GM23338 (cell line): ENCODE data around the gene C5orf47. TPM values are rescaled to one million over a fixed set of nuclear protein-coding genes. Genes with fewer than 3 reads are reported as not detected.

Source experiments
- ATAC-seq: fragments of 200-7000 bp; cut with Tn5 transposase; 3 replicates; pipeline ENCODE4 v1.9.1; 2020
- DNase-seq: peaks from one replicate; pipeline ENCODE4 v3.0.0-alpha.2; 2015; ENCODE audit warnings: low spot score
- H2AFZ ChIP-seq: fragments of 200-600 bp; sonication (generic); 2 replicates; pipeline ENCODE4 v1.8.0; 2016; ENCODE audit warnings: antibody characterized with exemption, mild to moderate bottlenecking, moderate library complexity
- H3F3A ChIP-seq: fragments of 200-600 bp; sonication (generic); replicated peaks from 2 replicates; pipeline ENCODE4 v1.8.0; 2017; ENCODE audit warnings: antibody characterized with exemption, mixed run types, low read depth
- H3K27ac ChIP-seq: fragments of 200-600 bp; sonication (generic); 2 replicates; pipeline ENCODE4 v1.6.1; 2016; ENCODE audit warnings: low read depth
- H3K27me3 ChIP-seq: fragments of 200-600 bp; sonication (generic); 2 replicates; pipeline ENCODE4 v1.8.0; 2016; ENCODE audit warnings: mild to moderate bottlenecking, mixed run types, moderate library complexity; ENCODE audit not compliant: insufficient read depth
- H3K36me3 ChIP-seq: fragments of 200-600 bp; sonication (generic); 2 replicates; pipeline ENCODE4 v1.8.0; 2016; ENCODE audit warnings: mild to moderate bottlenecking; ENCODE audit not compliant: insufficient read depth
- H3K4me1 ChIP-seq: fragments of 200-600 bp; sonication (generic); 2 replicates; pipeline ENCODE4 v1.8.0; 2016; ENCODE audit warnings: mild to moderate bottlenecking, moderate library complexity; ENCODE audit not compliant: insufficient read depth
- H3K4me2 ChIP-seq: fragments of 200-600 bp; sonication (generic); 2 replicates; pipeline ENCODE4 v1.7.1; 2017; ENCODE audit warnings: mixed run types
- H3K4me3 ChIP-seq: fragments of 200-600 bp; sonication (generic); 2 replicates; pipeline ENCODE4 v1.6.1; 2016; ENCODE audit warnings: mixed run types
- H3K79me2 ChIP-seq: fragments of 200-600 bp; sonication (generic); replicated peaks from 2 replicates; pipeline ENCODE4 v1.8.0; 2017; ENCODE audit warnings: mild to moderate bottlenecking; ENCODE audit not compliant: insufficient read depth
- H3K9me2 ChIP-seq: fragments of 200-600 bp; sonication (generic); 2 replicates; pipeline ENCODE4 v1.8.0; 2017; ENCODE audit not compliant: insufficient read depth
- H4K20me1 ChIP-seq: fragments of 200-600 bp; sonication (generic); replicated peaks from 2 replicates; pipeline ENCODE4 v1.8.0; 2017; ENCODE audit warnings: mild to moderate bottlenecking; ENCODE audit not compliant: insufficient read depth
- H3K27ac Mint-ChIP-seq: 2 replicates; pipeline ENCODE4 v1.8.0; 2020; ENCODE audit warnings: inconsistent platforms, mild to moderate bottlenecking, moderate library complexity, mixed read lengths
- H3K27me3 Mint-ChIP-seq: 3 replicates; pipeline ENCODE4 v1.8.0; 2022; ENCODE audit warnings: low read depth, mild to moderate bottlenecking, moderate library complexity, mixed read lengths, inconsistent platforms; ENCODE audit not compliant: insufficient read depth, poor library complexity
- H3K36me3 Mint-ChIP-seq: 3 replicates; pipeline ENCODE4 v1.8.0; 2021; ENCODE audit warnings: low read depth, mild to moderate bottlenecking, inconsistent platforms, moderate library complexity, mixed read lengths
- H3K4me1 Mint-ChIP-seq: 3 replicates; pipeline ENCODE4 v1.8.0; 2020; ENCODE audit warnings: mild to moderate bottlenecking, inconsistent platforms, mixed read lengths
- H3K4me3 Mint-ChIP-seq: 3 replicates; pipeline ENCODE4 v1.8.0; 2021; ENCODE audit warnings: moderate library complexity, mild to moderate bottlenecking, inconsistent platforms, mixed read lengths
- H3K9me3 Mint-ChIP-seq: 3 replicates; pipeline ENCODE4 v1.8.0; 2020; ENCODE audit warnings: moderate library complexity, mild to moderate bottlenecking, inconsistent platforms, mixed read lengths
- CREB1 ChIP-seq: fragments of 250-450 bp; sonication (Bioruptor Pico); IDR thresholded peaks from 2 replicates; pipeline ENCODE4 v1.5.0; 2020; ENCODE audit warnings: low read depth, mild to moderate bottlenecking, moderate library complexity
- CTCF ChIP-seq, 2 experiments: fragments of 200-600 bp in 1 of 2; sonication (generic) in 1 of 2; conservative IDR thresholded peaks; 2 replicates each; pipeline versions ENCODE4 v1.5.1 to v1.6.1; 2016 to 2017; ENCODE audit warnings: antibody characterized with exemption in 2 of 2, low read depth in 2 of 2, mild to moderate bottlenecking in 2 of 2, moderate library complexity in 1 of 2
- ETS1 ChIP-seq: IDR thresholded peaks from 2 replicates; pipeline ENCODE4 v1.6.1; 2016; ENCODE audit warnings: antibody characterized with exemption
- EZH2 ChIP-seq: fragments of 200-600 bp; sonication (generic); IDR thresholded peaks from one replicate; pipeline ENCODE4 v1.8.0; 2017; ENCODE audit warnings: antibody characterized with exemption, mild to moderate bottlenecking, low read depth; ENCODE audit not compliant: unreplicated experiment
- EZH2phosphoT487 ChIP-seq: fragments of 200-600 bp; sonication (generic); IDR thresholded peaks from one replicate; pipeline ENCODE4 v1.8.1; 2018; ENCODE audit warnings: antibody characterized with exemption; ENCODE audit not compliant: unreplicated experiment
- NANOG ChIP-seq: IDR thresholded peaks from 2 replicates; pipeline ENCODE4 v1.6.1; 2016; ENCODE audit warnings: antibody characterized with exemption, borderline replicate concordance
- POLR2AphosphoS5 ChIP-seq: IDR thresholded peaks from 2 replicates; pipeline ENCODE4 v1.6.1; 2016; ENCODE audit warnings: antibody characterized with exemption, low read depth
- ZNF114 ChIP-seq: fragments of 250-450 bp; sonication (Bioruptor Pico); IDR thresholded peaks from 2 replicates; pipeline ENCODE4 v1.5.0; 2020; ENCODE audit warnings: mild to moderate bottlenecking, moderate library complexity
- ZNF331 ChIP-seq: fragments of 250-450 bp; sonication (Bioruptor Pico); IDR thresholded peaks from 2 replicates; pipeline ENCODE4 v1.5.0; 2020; ENCODE audit warnings: low read depth, mild to moderate bottlenecking, moderate library complexity
- ZNF462 ChIP-seq: fragments of 250-450 bp; sonication (Bioruptor Pico); IDR thresholded peaks from 2 replicates; pipeline ENCODE4 v1.5.0; 2020; ENCODE audit warnings: mild to moderate bottlenecking, moderate library complexity
- polyA plus RNA-seq: library from polyadenylated mRNA; unstranded; fragments of >200 nt; fragmentation: Nextera tagmentation; extraction: Ambion mirVana; gene quantifications from 2 replicates; pipeline ENCODE4 v1.2.1, GENCODE V29; 2016
- total RNA-seq: library from RNA; depleted of rRNA; stranded (reverse); fragments of >200 nt; shearing (Covaris generic); gene quantifications from 2 replicates; pipeline ENCODE4 v1.2.3, GENCODE V29; 2014

Gene C5orf47
- total and polyA plus RNA-seq, 2 experiments from 2014 or later = 0.63 to 1.1 TPM

GRCh38 chr5:173954671-173955521 lies 34.1 kb upstream of the C5orf47 start (continued):
- TF ChIP-seq ZNF462 (CRISPR knock-in tag) = no peak
- no peak for TF ChIP-seq POLR2AphosphoS5
- no peak for TF ChIP-seq ZNF114
- no peak for TF ChIP-seq EZH2
- no peak for TF ChIP-seq CREB1 (CRISPR knock-in tag)
- no peak for TF ChIP-seq NANOG

- H3K79me2 ChIP-seq = no peaks in the 10 kb centered on the region
- Mint-ChIP-seq H3K4me3 (no peak overlapping the region), H3K9me3 (peaks cover 7% of the 10 kb centered on the region; the same call in 1 of the 3 replicates), H3K27ac (peak overlapping the region; percentile 74; the same call in 1 of the 2 replicates), H3K36me3 (peaks cover 10% of the 10 kb centered on the region), H3K27me3 (peaks cover 6% of the 10 kb centered on the region), H3K4me1 (peaks cover 39% of the 10 kb centered on the region)
- H3K9me2 ChIP-seq = no peaks in the 10 kb centered on the region
- no peaks in the 10 kb centered on the region for H3K36me3 ChIP-seq
- no peak overlapping the region for H3K4me2 ChIP-seq
- no peak overlapping the region for H3K27ac ChIP-seq
- H3K4me3 ChIP-seq = no peak overlapping the region
- H3K4me1 ChIP-seq = peaks cover 25% of the 10 kb centered on the region
- no peak for DNase-seq
- H3K27me3 ChIP-seq = no peaks in the 10 kb centered on the region
- no peak overlapping the region for H2AFZ ChIP-seq
- H4K20me1 ChIP-seq = no peaks in the 10 kb centered on the region
- H3F3A ChIP-seq = 0 out of 2 replicates have a peak, but pooled peaks cover 2% of the 10 kb centered on the region
- TF ChIP-seq ETS1 (no peak), ZNF331 (CRISPR knock-in tag) (no peak), POLR2AphosphoS5 (no peak), CTCF (conservative IDR thresholded peaks at IDR 0.05; ENCODE audit: low read depth in 2 of 2) (no peak), NANOG (no peak), EZH2phosphoT487 (no peak)
- ATAC-seq = no peak
Measured at GRCh38 chr5:173960986-173961385, 28.0 kb upstream of the C5orf47 start.
